Measurements from ENCODE around the gene SCN10A. TPM values are rescaled to one million over a fixed set of nuclear protein-coding genes. Genes with fewer than 3 reads are reported as not detected.

Gene SCN10A
- total and polyA plus RNA-seq, 2 experiments from 2014 or later, result not detected

DNA sequence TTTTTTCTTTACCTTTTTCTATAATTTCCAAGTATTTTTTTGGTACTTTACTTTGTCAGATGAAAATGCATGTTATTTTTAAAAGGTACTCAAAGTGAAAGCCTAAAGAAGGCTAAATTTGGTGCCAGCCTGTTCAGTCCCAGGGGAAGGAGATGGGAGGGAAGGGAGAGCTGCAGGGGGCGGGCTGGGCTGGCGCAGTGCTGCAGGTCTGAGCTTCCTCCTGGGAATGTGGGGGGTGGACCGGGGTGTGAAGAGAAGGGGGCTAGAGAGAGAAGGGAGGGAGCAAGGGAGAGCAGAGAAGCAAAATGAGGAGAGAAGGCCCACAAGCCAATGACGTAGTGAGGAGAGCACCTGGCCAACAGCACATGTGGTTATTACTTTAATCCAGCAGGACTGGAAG, 95.6 kb downstream of the SCN10A start:
- Histone ChIP-seq H2AFZ (no peak overlapping the region), H3K79me2 (no peaks in the 10 kb centered on the region), H3K9me2 (replicated peaks; ENCODE audit: insufficient read depth) (no peaks in the 10 kb centered on the region), H3K4me3 (no peak overlapping the region), H3K9me3 (ENCODE audit: low read depth) (no peaks in the 10 kb centered on the region), H3K27ac (no peak overlapping the region), H4K20me1 (ENCODE audit: insufficient read depth, poor library complexity, severe bottlenecking) (no peaks in the 10 kb centered on the region), H3K27me3 (peaks cover 2% of the 10 kb centered on the region), H3K36me3 (replicated peaks; ENCODE audit: insufficient read depth, low read depth) (no peaks in the 10 kb centered on the region), H3K4me2 (no peak overlapping the region), H3K4me1 (ENCODE audit: insufficient read depth) (no peaks in the 10 kb centered on the region)
- TF ChIP-seq EZH2 (IDR thresholded peaks at IDR 0.05; ENCODE audit: borderline replicate concordance), result no peak
- TF ChIP-seq, protein P1, sequence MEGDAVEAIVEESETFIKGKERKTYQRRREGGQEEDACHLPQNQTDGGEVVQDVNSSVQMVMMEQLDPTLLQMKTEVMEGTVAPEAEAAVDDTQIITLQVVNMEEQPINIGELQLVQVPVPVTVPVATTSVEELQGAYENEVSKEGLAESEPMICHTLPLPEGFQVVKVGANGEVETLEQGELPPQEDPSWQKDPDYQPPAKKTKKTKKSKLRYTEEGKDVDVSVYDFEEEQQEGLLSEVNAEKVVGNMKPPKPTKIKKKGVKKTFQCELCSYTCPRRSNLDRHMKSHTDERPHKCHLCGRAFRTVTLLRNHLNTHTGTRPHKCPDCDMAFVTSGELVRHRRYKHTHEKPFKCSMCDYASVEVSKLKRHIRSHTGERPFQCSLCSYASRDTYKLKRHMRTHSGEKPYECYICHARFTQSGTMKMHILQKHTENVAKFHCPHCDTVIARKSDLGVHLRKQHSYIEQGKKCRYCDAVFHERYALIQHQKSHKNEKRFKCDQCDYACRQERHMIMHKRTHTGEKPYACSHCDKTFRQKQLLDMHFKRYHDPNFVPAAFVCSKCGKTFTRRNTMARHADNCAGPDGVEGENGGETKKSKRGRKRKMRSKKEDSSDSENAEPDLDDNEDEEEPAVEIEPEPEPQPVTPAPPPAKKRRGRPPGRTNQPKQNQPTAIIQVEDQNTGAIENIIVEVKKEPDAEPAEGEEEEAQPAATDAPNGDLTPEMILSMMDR (IDR thresholded peaks at IDR 0.05; ENCODE audit: poor library complexity), result no peak
- no peak for TF ChIP-seq EZH2phosphoT487 (IDR thresholded peaks at IDR 0.05; ENCODE audit: low read depth, severe bottlenecking, unreplicated experiment)
- 71% methylated on average over 4 of the region's 4 CpGs for WGBS (ENCODE audit: low lambda C conversion rate, missing lambda C conversion rate)
- no peak for DNase-seq (ENCODE audit: low spot score)

DNA sequence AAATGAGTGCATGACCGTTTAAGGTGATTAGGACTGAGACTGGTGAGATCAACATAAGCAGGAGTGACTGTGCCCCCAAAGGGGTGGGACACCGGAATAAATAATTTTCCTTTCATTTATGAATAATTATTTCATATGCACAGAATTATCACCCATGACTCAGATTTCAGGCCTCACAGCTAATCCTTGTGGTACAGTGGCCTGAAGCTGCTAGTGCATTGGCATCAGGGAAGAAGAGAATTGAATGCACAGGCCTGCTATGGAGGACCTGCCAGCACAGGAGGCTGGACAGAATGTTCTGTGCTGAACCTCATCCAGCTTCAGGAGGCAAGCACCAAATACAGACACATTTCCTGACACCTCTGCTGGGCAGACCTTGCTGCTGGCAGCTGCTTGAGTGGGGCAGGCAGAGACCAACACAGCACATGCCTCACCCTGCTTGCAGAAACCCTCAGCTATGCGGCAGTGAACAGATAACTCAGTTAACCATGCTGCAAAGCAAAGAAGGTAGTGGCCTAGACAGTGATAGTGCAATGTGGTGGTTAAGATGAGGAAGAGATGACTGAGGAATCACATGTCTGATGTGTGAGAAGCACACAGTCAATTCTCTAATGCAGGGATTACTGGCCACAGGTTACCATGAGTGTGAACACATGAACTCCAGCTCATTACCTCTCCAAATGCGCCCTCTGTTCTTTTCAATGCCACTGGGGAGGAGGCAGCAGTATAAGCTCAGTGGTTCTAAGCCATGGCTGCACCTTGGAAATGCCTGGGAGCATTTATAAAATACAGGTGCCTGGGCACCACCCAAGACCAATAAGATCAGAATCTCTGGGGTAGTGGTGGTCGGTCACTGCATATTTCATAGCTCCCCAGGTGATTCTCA, 98.4 kb downstream of the SCN10A start:
- no peak overlapping the region for H3K27ac ChIP-seq
- no peaks in the 10 kb centered on the region for H3K9me3 ChIP-seq (ENCODE audit: low read depth)
- no peaks in the 10 kb centered on the region for H3K36me3 ChIP-seq (replicated peaks; ENCODE audit: insufficient read depth, low read depth)
- no peak overlapping the region for H2AFZ ChIP-seq
- no peaks in the 10 kb centered on the region for H3K9me2 ChIP-seq (replicated peaks; ENCODE audit: insufficient read depth)
- no peak overlapping the region for H3K4me2 ChIP-seq
- DNase-seq (ENCODE audit: low spot score), result no peak
- H3K4me1 ChIP-seq (ENCODE audit: insufficient read depth), result no peaks in the 10 kb centered on the region
- H4K20me1 ChIP-seq (ENCODE audit: insufficient read depth, poor library complexity, severe bottlenecking), result no peaks in the 10 kb centered on the region
- no peak overlapping the region for H3K4me3 ChIP-seq
- TF ChIP-seq, protein P1 (IDR thresholded peaks at IDR 0.05; ENCODE audit: poor library complexity), result no peak
- no peak for TF ChIP-seq EZH2 (IDR thresholded peaks at IDR 0.05; ENCODE audit: borderline replicate concordance)
- H3K79me2 ChIP-seq, result no peaks in the 10 kb centered on the region
- H3K27me3 ChIP-seq, result no peaks in the 10 kb centered on the region
- WGBS (ENCODE audit: low lambda C conversion rate, missing lambda C conversion rate), result 85% methylated on average over 5 of the region's 5 CpGs

DNA sequence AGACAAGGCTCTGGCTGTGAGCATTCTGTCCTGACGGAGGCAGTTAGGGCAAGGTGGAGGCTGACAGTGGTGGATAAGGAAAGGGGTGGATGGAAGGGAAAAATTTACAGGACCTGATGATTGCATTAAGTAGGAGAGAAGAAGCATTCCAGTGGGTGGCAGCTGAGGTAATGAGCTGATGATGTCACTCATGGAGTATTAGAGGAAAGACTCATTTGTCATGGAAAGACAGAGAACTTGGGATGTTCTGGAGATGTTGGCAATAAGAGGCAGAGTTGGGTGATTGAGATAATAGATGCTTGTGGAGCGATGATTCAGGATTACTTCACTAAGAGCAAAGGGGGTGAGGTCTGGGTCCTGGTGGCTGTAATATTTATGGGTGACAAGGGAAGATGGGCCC, 102.9 kb downstream of the SCN10A start:
- WGBS (ENCODE audit: low lambda C conversion rate, missing lambda C conversion rate), result 90% methylated on average over 2 of the region's 2 CpGs

More for the DNA sequence above, 102.9 kb downstream of the SCN10A start:
- no peak overlapping the region for H3K4me3 ChIP-seq
- H2AFZ ChIP-seq, result no peak overlapping the region
- no peaks in the 10 kb centered on the region for H3K9me2 ChIP-seq (replicated peaks; ENCODE audit: insufficient read depth)
- no peaks in the 10 kb centered on the region for H3K79me2 ChIP-seq
- H4K20me1 ChIP-seq (ENCODE audit: insufficient read depth, poor library complexity, severe bottlenecking), result no peaks in the 10 kb centered on the region
- TF ChIP-seq EZH2 (IDR thresholded peaks at IDR 0.05; ENCODE audit: borderline replicate concordance) (no peak), EZH2phosphoT487 (IDR thresholded peaks at IDR 0.05; ENCODE audit: low read depth, severe bottlenecking, unreplicated experiment) (no peak)
- TF ChIP-seq, protein P1 (IDR thresholded peaks at IDR 0.05; ENCODE audit: poor library complexity), result no peak
- DNase-seq (ENCODE audit: low spot score), result no peak
- H3K36me3 ChIP-seq (replicated peaks; ENCODE audit: insufficient read depth, low read depth), result no peaks in the 10 kb centered on the region
- H3K27ac ChIP-seq, result no peak overlapping the region
- no peaks in the 10 kb centered on the region for H3K9me3 ChIP-seq (ENCODE audit: low read depth)
- no peaks in the 10 kb centered on the region for H3K27me3 ChIP-seq
- no peaks in the 10 kb centered on the region for H3K4me1 ChIP-seq (ENCODE audit: insufficient read depth)
- H3K4me2 ChIP-seq, result no peak overlapping the region

Data from hepatocyte (in vitro differentiated cells).